GM19328 (cell line): ENCODE data around the gene DTX1.
"Not testable (repeated sequence)": the region's sequence is repeated elsewhere in the genome, so short reads cannot be mapped to it uniquely, and the experiment has no call there.

Experiments
- ATAC-seq: cut with Tn5 transposase; IDR thresholded peaks from one replicate; pipeline ENCODE4 v1.9.1; 2021; ENCODE audit warnings: mild to moderate bottlenecking, moderate library complexity; ENCODE audit not compliant: unreplicated experiment

DTX1 gene

DNA sequence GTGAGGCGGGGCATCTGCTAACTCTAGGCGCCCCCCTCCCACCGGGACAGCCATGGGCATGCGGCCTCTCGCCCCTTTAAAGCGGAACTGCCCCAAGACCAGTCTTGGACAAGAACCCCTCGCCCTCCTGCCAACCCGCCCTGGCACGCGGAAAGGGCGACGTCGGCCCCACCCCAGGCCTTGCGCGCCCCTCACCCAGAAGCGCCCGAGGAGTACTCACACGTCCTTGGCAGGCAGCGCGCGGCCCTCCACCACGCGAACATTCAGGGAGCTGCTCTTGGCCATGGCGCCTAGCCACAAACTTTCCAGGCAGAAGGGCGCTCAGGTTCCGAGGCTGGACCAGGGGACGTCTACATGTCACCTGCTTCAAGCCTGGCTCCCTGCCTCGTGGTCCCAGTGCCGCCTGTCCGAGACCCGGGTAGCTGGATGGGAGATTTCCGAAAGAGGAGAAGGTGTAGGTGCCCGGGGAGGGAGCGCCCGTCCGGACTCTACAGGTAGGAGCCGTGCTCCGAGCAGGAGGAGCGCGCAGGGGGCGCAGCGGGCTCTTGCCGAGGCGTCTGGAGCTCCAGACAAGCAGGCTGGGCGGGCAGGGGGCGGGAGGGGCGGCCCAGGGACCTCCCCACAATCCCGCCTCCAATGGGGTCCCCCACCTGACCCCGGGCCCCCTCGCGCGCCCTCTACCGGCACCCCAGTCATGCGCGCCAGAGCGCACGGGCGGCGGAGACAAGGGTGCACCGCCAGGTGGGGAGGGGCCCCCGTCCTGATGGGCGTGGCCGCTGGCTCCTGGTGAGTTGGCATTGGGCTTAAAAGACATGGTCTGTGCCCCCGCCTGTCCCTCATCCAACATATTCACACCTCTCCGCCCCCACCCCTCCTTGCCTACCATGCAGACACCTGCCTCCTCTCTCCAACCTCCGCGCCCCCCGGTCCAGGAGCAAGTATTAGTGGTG, 78.9 kb downstream of the DTX1 start, which contains the start of gene RASAL1:
TSS of gene RASAL1 (minus strand) at position 584 of the 950 bp plus-strand sequence. CDS start at position 285, 299 bp downstream.
- no peak for ATAC-seq

DNA sequence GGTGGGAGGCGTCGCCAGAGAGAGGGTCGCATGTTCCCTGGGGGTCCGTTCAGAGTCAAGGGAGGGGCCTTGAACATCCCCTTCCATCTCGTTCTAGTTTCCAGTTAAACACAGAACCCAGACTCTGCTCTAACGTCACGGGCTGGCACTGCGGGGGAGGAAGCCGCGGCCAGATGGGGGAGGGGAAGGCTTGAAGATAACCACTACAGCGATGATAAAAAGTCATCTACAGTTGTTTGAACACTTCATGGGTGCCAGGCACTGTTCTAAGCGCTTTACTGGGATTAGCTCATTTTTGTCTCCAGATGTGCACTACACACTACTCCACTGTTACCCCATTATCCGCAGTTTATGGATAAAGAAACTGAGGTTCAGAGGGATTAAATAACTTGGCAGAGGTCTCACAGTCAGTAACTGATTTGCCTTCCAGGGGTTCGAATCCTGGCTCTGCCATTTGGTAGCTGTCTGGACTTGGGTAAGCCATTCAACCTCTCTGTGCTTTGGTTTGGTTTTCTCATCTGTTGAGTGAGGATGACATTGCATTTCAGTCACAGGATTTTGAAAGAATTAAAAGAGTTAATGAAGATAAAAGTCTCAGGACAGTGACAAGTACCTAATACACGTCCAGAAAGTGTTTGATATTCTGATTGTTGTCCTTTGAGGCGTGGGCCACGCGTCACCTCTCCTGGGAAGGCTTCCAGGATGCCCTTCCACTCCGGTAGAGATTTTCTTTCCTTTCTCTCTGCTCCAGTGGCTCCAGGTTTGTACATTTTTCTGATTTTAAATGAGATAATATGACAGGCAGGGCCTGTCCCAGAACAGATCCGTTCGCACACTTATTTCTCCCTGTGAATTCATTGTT, 79.8 kb downstream of the DTX1 start:
- no peak for ATAC-seq

DNA sequence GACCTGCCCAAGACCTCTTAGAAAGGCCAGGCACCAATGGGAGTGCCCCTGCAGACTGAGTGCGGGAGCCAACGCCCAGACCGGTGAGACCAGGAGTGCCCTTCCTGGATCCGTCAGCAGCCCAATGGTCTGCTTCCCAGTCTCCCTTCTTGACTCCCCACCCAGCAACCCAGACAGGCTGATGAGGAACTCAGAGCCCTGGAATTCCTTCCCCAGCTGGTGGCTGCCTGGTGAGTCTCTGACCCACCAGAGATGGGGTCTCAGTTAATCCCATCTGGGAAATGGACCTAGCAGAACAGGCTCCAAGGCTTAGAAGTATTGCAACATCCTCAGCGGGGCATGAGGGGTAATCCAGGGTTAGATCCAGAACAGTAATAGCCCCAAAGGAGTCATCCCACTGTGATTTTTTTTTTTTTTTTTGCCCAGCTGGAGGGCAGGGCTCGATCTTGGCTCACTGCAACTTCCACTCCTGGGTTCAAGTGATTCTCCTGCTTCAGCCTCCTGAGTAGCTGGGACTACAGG, 80.5 kb downstream of the DTX1 start:
- ATAC-seq = no peak

DNA sequence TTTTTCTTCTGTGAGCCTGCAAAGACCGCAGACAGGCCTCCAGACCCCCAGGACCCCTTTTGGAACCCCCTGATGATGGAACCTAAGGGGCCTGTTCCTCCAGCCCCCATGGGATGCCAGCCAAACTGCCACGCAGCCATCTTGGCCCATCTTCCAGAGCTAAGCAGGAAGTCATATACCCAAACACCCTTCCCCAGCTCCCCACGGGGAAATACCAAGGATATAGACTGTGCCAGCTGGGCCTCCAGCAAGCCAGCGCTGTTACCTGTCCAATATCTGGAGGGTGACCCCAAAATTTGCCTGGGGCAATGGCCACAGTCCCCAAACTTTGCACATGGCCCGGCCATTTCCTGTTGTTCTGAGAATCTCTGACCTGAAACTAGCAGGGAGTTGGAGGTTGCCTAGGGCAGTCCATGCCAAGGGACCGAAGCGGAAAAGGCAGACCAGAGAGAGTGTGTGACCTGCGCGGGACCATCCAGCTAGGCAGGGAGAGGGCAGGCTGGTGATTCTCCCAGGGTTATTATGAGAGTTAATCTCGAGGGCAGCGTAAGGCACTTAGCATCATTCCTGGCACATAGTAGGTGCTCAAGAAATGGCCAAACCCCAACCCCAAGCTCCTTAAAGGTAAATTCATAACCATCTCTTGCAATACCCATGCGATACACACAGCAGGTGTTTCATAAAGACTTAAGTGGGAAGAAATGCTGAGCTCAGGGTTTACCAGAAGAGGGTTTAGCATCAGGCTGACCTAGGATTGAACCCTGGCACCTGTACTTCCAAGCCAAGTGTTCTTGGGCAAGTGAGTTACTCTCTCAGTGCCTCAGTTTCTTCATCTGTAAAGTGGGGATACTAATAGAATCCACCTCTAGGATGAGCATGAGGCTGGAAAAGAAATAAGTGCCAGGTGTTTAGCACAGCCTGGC, 81.6 kb downstream of the DTX1 start:
- ATAC-seq = no peak

DNA sequence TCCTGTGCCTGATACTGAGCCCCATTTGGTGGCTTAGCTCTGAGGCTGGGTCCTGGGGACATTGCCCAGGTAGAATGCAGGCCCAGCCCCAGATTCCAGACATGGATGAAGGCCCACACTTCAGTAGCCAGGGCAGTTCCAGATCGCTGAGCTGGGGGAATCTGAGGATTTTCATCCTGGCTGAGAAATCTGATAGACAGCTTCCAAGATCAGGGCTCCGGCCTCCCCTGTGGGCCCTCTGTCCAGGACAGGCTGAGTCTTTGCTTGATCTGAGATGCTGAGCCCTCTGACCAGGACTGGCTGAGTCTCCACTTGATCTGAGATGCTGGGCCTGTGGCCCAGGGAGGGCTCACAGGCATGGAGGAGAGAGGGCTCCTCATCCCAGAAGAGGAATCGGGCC, 82.3 kb downstream of the DTX1 start:
- no peak for ATAC-seq

DNA sequence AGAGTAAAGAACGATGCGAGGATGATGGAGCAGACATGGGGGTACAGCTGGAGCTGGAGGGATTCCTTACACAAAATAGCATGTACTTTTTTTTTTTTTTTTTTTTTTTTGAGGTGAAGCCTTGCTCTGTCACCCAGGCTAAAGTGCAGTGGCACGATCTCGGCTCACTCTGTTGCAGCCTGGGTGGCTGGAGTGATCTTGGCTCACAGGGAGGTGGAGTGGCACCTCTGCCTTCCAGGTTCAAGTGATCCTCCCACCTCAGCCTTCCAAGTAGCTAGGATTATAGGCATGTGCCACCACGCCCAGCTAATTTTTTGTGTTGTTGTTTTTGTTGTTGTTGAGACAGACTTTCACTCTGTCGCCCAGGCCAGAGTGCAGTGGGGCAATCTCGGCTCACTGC, 84.2 kb downstream of the DTX1 start:
- no peak for ATAC-seq

DNA sequence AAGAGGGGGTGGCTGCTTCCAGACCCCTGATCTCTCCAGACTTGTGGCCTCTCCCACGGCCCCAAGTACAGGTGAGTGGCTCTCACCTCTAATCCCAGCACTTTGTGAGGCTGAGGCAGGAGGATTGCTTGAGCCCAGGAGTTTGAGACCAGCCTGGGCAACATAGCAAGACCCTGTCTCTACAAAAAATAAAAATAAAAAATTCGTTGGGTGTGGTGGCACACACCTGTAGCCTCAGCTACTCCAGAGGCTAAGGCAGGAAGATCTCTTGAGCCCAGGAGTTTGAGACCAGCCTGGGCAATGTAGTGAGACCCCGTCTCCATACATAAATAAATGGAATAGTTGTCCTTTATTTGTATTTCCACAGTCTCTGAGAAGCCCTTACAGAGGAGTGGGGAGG, 85.2 kb downstream of the DTX1 start:
- ATAC-seq = not testable (repeated sequence)

DNA sequence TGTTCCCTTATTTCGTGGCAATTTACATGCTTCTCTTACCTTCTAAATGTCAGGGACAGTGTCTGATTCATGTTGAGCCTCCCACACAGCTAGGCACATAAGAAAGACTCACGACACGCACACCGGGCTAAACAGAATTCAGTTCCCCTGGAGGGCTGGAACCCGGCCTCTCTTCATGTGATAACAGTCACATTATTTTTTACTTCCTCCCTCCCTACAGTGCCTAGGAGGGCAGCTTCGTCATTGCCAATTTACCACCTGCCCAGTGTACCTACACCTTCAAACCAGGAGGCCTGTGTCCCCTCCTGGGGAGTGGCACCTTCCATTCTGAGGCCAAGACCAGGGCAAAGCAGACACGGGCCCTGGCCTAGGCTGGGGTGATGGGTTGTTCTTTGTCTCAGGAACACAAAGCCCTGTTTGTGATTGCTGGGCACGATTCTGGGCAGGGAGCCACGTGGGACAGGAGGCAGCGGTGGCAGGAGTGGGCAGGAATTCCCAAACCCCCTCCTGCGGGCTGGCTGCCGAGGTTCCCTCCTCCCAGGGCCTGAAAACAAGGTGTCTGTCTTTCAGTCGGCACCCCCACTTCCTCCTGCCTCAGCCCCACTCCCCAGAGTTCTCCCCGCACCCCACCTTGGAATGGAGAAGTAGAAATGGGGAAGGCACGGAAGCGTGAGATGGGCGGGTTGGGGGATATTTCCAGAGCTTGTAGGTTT, 85.8 kb downstream of the DTX1 start:
- no peak for ATAC-seq

DNA sequence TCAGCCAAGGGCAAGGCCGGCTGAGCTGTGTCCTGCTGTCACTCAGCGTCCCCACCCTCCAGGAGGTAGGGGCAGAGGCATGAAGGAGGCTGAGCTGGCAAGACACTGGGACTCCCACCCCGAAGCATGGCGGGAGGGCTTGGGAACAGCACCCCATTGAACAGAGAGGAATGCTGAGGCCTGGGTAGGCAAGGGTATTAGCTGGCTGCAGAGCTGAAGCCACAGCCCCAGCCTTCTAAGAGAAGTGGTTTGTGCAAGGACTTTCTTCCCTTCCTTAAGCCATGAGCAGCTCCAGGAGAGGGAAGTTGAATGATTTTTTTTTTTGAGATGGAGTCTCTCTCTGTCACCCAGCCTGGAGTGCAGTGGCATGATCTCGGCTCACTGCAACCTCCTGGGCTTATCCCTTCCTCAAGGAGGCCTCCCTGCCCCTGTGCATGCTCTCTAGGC, 86.4 kb downstream of the DTX1 start:
- ATAC-seq = no peak

DNA sequence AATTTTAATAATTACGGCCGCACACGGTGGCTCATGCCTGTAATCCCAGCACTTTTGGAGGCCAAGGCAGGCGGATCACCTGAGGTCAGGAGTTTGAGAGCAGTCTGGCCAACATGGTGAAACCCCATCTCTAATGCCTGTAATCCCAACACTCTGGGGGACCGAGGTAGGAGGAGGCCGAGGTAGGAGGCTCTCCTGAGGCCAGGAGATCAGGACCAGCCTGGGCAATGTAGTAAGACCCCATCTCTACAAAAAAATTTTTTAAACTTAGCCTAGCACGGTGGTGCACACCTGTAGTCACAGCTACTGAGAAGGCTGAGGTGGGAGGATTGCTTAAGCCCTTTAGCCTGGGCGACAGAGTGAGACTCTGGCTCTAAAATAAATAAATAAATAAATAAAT, 87.4 kb downstream of the DTX1 start:
- ATAC-seq = no peak

DNA sequence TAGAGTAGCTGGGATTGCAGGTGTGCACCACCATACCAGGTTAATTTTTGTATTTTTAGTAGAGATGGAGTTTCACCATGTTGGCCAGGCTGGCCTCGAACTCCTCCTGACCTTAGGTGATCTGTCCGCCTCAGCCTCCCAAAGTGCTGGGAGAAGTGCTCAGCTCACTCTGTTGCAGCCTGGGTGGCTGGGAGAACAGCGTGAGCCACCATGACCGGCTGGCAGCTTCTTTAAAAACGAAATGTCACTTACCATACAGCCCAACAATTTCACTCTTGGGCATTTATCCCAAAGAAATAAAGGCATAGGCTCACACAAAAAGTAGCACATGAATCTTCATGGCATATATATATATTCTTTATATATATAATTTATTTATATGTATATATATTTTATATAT, 88.3 kb downstream of the DTX1 start:
- ATAC-seq = no peak

DNA sequence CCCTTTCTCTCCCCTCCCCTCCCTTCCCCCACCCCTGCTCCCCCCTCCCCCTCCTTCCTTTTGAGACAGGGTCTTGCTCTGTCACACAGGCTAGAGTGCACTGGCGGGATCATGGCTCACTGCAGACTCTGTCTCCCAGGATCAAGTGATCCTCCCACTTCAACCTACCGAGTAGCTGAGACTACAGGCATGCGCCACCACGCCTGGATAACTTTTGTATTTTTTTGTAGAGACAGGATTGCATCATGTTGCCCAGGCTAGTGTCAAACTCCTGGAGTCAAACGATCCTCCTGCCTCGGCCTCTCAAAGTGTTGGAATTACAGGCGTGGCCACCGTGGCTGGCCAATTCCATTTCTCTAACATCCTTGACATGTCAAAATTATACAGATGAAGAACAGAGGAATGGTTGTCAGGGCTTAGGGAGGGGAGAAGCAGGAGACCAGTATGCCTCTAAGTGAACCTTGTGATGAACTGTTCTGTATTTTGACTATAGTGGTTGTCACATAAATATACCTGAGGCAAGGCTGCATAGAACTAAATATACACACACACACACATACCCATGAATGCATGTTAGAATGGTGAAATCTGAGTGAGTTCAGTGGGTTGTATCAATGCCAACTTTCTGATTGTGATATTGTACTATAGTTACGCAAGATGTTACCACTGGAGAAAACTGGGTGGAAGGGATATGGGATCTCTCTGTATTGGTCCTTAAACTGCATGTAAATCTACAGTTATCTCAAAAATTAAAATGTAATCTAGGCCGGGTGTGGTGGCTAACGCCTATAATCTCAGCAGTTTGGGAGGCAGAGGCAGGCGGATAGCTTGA, 89.4 kb downstream of the DTX1 start:
- ATAC-seq = no peak

DNA sequence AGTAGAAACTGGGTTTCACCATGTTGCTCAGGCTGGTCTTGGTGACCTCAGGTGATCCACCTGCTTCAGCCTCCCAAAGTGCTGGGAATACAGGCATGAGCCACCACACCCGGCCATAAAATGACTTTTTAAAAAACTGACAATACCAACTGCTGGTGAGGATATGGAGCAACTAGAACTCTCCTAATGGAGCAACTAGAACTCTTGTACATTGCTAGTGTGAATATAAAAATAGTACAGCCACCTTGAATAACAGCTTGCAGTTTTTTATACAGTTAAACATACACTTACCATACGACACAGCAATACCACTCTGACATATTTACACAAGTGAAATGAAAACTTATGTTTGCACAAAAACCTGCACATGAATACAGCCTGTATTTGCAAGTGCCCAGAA, 90.5 kb downstream of the DTX1 start:
- ATAC-seq = no peak
